ENCODE data around the gene CNTNAP2.
"Not testable (repeated sequence)": the region's sequence is repeated elsewhere in the genome, so short reads cannot be mapped to it uniquely, and the experiment has no call there.

Gene CNTNAP2

DNA sequence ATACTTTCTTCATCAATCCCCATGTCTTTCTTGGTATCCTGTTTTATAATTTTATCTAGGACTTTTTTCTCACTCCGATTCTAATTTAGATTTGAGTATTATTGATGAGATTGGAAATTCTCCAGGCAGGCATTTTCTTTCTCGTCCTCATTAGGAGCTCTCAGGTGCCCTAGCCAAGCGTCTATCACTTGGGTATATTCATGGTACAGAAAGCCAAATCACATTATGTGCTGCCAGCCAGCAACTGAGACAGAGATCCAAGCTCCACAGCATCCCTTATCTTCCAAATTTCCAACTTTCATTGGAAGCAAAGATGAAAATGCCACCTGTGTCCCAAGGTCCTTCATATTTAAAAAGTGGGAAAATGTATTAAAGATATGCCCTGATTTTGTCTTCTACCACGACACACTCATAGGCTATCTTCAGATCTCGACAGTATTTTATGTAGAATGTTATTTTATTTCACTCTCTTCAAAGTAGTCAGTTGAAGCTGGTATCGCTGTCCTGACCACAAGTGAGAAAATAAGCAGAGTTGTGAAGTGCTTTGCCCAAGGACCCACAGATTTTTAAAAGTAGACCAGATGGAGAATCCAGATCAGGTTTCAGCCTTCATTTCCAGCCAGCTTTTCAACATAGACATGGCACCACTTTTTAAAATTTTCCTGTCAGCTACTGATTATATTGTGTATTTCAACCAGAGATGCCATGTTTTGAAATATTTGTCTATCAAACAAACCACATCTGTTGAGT is 773.4 kb downstream of the CNTNAP2 start:
- DNase-seq (ENCODE audit: low read depth): no peak

DNA sequence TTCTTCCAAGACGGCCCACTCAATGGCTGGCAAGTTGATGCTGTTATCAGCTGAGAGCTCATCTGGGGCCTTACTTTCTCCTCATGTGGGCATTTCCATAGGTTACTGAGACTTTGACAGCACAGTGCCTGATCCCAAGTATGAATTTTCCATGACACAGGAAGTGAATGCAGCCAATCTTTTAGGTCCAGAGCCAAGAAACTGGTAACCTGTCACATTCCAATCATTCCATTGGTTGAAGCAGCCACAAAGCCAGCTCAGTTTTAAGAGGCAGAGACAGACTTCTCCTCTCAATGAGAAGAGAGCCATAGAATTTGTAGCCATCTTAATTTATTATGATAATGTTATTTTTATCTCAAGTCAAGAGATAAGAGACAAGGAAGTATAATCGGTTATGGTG is 775.5 kb downstream of the CNTNAP2 start:
- DNase-seq (ENCODE audit: low read depth): peak; percentile 7

DNA sequence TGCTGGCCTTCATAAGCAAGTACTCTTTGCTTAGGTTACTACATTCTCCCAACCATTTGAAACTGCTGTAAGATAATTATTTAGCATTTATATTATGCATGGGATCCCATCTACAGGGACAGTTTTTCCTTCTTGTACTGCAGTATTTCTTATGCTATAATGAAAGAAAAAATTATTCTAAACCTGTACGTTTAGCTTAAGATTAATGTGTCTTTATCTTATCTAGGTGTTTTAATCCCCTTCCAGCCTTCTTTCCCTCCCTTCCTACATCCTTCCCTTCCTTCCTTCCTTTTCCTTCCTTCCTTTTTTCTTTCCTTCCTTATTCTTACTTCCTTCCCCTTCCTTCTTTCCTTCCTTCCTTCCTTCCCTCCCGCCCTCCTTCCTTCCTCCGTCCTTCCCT is 778.3 kb downstream of the CNTNAP2 start:
- no peak for DNase-seq (ENCODE audit: low read depth)

DNA sequence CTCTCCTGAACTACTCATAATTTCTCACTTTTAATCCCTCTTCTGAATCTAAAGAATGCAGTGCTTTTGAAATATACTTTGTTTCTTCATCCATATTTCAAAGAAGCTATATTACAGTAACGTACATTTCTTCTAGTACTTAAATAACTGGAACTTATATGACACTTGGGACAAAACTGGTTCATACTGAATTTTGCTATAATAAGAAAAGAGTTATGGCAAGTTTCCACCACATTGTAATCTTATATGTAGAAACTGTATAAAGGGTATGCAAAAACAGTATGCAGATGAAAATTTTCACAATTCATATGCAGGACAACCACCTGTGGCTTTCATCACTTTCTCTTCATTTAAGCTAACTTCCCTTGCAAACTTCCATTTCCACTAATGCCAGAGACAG is 785.7 kb downstream of the CNTNAP2 start:
- DNase-seq (ENCODE audit: low read depth): no peak

DNA sequence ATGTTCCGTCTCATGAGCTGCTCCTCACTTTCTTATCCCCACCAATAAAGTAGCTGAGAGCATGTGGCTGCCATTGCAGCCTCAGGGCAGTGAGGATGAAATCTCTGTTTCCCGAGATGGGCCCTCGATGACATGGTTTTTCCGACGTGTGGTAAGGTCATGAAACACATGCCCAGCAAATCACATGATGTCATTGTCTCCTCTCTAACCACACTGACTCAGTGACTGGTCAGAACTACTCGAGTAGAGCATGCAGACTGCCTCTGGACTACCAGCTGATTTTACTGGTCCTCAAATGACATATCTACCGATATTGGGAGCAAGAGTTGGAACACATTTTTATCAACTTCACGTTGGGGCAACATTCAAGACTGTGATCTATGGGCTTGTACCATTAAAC is 786.1 kb downstream of the CNTNAP2 start:
- no peak for DNase-seq (ENCODE audit: low read depth)

DNA sequence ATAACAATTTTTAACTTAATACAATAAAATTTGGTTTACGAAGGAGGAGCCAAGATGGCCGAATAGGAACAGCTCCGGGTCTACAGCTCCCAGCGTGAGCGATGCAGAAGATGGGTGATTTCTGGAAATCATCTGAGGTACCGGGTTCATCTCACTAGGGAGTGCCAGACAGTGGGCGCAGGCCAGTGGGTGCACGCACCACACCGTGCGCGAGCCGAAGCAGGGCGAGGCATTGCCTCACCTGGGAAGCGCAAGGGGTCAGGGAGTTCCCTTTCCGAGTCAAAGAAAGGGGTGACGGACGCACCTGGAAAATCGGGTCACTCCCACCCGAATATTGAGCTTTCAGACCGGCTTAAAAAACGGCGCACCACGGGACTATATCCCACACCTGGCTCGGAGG is 789.1 kb downstream of the CNTNAP2 start:
- DNase-seq (ENCODE audit: low read depth): not testable (repeated sequence)

DNA sequence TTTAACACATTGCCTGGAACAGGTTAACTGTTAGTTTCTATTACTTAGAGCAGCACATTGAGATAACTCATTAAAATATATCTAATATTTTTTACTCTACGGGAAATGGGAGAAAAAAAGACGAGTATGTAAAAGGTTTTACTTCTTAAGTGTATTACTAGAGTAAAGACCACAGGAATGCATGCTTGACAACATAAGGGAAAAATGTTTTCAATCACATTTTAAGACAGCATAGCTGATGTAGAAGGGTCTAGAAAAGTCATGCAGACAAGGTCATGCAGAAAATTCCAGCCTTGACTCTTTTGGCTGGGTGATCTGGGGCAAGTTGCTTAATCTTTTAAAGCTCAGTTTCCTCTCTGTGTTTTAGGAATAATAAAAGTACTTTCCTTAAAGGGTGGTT is 806.2 kb downstream of the CNTNAP2 start:
- DNase-seq (ENCODE audit: low read depth): no peak

DNA sequence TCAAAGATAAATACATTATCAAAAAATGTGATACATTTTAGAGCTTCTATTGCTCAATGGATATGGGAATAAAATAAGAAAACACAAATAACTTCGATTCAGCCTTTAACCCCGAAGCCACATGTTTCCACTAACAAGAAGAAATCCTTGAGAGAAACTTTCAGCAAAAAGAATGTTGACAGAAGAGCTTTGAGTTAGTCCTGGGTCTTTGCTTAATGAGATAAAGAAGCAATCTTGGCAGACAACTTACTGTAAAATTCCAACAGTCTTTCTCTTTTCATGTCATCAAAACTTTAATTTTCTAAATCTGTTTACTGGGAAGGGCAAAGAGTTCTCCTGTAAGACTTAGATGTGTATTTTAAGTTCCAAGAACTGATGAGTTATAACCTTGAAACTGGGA is 810.2 kb downstream of the CNTNAP2 start:
- no peak for DNase-seq (ENCODE audit: low read depth)

DNA sequence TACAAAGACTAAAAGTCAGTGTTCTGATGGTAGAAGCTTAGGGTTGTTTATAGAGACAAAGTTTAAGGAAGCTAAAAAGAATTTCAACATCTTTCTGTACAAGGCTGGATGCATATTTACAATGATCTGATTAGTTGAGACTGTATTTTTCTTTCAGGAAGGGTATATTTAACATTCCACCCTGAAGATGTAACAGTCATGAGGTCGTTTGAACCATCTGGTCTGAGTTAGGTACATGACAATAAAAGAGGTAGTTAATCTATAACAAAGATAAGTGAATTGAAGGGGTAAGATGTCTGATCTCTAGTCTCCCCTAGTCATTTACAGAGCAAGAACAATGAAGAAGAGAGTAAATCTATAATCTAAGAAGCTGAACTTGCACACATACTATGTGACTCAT is 821.2 kb downstream of the CNTNAP2 start:
- no peak for DNase-seq (ENCODE audit: low read depth)

DNA sequence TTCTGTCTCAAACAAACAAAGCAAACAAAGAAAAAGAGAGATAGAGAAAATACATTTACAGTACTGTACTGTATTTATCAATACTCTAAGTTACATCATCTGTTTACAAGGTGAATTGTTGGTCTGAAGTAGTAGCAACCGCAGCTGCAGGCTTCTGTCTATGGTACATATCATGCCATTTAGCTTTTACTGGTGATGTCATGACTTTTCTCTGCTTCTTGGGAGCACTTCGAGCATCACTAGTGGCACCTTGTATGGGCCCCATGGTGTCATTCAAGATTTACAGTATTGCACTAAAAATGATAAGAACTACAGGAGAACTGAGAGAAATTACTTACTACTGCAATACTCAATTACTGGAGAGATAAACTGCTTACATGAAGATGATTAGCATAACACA is 826.9 kb downstream of the CNTNAP2 start:
- DNase-seq (ENCODE audit: low read depth): no peak

DNA sequence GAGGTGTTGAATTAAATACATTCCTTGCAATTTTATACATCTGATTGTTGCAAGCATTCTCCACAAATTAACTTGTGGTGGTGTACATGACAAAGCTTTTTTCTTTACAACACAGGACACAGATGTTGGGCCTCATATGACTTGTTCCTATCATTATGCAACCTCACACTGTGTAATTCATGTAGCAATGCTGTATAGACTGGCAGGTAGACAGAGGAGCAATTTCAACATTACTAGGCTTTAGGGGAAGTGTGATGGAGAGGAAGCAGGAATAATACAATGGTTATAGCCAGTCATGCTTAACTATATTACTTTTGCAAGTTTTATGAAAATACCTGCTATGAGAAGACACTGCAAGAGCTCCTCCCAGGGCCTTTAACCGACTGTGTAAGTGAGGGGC is 832.1 kb downstream of the CNTNAP2 start:
- no peak for DNase-seq (ENCODE audit: low read depth)

DNA sequence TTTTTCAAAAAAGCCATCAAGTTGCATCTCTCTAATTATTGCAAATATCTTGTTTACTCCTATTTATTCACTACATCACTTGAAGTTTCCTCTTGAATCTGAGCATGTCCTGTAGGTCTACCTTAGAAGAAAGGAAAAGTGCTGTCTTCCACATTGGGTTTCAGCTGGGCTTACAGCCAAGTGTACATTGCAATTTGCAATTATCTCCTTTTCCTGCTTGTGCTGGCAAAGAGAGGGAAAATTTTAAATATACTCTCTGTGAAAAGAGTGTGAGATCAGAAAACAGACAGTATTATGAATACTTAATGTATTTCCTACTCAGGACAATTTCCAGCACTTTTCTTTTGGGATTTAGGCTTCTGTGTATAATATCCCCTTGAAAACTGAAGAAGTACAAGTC is 839.7 kb downstream of the CNTNAP2 start:
- DNase-seq (ENCODE audit: low read depth): no peak

DNA sequence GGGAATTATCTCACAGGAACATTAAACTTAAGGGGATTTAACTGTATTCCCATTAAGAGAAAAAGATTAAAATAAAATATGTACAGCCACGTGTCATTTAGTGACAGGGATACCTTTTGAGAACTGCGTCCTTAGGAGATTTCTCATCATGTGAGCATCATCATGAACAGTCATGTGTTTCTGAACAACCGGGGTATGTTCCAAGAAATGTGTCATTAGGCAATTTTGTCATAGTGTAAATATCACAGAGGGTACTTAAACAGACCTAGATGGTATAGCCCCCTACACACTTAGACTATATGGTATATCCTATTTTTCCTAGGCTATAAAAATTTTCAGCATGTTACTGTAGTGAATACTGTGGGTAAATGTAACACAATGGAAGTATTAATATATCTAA is 840.3 kb downstream of the CNTNAP2 start:
- DNase-seq (ENCODE audit: low read depth): no peak

DNA sequence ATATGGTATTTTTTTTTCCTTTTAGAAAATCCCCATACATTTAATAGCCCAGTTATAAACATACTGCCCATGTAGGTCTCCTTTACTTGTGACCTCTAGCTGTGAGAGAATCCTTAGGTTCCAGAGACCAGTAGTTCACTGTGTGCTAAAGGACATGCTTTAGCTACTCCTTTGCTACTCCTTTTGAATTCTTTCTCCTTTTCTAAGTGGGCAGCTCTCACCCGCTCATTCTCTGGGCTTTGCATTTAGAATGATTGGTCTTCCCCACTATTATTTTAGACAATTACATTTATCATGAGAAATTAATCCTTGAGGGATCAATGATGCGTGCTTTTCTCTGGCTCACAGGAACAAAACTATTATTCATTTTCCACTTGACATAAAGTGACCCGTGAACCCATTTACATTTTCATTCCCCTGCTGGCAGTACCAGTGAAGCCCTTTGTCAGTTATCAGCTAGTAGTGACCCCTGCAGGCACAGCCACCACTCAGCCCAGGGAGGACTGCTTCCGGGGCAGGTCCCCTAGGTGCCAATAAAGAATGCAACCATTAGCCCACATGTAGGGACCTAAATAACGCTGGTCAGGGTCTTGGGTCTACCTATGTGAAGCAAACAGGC is 844.3 kb downstream of the CNTNAP2 start:
- no peak for DNase-seq (ENCODE audit: low read depth)

DNA sequence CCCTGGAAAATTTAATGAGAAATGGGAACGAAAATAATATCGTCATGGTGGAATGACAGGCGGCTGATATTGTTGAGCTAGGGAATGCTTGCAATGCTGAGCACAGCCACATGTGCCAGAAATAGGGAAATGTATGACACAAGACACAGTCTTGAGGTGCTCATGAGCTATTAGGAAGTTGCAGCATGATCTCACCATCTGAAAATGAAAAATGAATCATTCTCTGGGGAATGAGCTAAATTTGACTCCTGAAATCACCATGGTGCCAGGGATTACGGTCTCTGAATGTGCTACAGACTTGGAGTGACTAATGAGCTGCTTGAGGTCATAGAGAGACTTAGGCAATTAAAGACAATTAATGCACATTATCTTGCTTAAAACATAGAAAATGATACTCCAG is 845.0 kb downstream of the CNTNAP2 start:
- peak; percentile 70 for DNase-seq (ENCODE audit: low read depth)

DNA sequence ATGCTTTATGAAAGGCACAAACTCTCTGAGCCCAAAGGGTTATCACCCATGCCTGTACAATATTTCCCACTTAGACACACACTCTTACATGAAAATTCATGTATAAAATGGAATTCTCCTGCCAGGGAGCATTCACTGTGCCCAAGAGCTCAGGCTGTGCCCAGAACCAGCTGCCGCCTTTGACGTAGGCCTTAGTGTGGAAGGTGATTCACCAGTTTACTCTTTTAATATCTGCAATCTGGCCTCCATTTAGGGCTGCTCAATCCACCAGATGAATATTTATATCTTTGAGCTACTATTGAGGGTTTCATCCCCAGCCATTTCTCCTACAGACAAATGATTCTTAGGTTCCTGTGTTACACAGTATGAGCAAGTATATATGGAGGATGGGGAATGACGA is 849.7 kb downstream of the CNTNAP2 start:
- no peak for DNase-seq (ENCODE audit: low read depth)

DNA sequence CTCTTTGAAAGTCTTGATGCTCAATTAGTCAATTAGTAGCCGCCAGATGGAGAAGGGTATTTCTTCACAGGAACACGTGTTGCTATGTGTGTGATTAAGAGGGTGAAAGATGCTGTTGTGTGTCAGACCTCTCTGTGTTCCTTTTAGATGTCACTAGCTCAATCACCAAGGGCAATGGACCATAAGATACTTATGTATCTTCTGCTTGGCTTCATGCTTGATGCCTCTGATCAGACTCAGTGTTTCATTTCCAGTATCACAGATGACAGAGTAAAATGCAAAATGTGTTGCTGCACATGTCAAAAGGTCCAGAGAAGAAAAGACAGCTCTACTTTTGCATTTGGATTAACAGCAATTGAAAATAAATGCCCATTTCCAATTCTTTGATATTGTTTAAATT is 865.9 kb downstream of the CNTNAP2 start:
- no peak for DNase-seq (ENCODE audit: low read depth)

DNA sequence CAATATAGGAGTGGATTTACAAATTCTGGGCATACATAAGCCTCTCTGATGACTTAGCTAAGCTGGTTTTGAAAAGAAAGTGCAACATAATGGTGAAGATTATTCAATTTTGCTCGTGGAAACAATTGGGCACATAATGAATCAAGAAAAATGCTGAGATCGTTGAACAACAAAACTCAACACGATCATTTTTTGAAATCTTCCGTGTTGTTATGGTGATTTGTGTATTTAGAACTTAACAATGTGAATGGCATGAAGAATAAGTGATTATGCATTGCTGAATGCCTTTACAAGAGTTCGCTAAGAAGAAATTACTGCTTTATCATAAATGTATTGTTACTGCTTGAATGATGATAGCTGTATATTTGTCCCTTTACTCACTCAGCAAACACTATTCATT is 875.0 kb downstream of the CNTNAP2 start:
- no peak for DNase-seq (ENCODE audit: low read depth)

DNA sequence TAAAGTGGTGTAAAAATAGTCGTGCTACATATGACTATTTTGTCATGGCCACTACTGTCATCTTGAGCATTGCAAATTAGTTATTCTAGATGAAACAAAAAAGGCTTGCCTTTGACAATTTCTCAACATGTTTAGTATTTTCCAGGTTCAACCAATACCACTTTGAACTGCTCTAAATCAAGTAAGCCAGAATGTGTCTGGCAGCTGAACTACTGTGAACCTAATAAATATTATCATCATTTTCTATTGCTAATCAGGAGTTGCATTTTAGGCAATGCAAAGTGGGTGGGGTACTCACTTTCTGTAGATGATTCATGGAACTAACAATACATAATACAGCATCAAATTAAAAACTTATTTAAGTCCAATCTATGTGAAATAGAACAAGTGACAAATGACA is 877.2 kb downstream of the CNTNAP2 start:
- no peak for DNase-seq (ENCODE audit: low read depth)

DNA sequence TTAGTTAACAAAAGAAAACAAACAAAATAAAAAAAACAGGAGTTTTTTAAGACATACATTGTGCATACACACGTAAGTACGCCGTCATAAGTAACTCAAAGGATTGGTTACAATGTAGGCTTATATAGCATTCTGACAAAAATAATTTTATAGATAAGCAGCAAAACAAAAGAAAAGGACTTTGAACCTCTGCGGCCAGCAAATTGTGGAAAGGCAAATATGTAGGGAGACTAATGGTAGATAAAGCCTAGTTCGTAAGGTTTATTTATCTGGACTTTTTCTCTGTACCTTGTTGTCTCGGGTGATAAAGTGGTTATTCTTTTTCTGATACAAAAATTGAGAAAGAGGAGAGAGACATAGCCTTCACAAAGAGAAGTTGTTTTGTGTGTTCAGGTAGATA is 891.9 kb downstream of the CNTNAP2 start:
- no peak for DNase-seq (ENCODE audit: low read depth)

DNA sequence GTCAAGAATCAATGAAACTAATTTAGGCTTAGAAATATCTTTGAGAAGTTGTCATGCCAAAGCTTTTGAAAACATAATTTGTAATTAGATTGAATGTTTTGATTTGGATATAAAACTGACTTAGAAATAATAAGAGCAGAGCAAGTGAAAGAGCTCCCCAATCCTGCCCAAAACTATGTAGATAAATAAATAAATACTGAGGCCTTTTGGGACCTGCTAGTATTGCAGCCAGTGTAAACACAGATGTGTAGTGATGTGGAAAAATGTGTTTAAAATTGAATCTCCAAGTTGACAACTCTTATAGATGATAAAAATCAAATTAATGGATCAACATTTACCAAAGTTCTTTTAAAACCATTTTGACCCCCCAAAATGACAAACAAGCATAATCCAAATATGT is 896.1 kb downstream of the CNTNAP2 start:
- no peak for DNase-seq (ENCODE audit: low read depth)

DNA sequence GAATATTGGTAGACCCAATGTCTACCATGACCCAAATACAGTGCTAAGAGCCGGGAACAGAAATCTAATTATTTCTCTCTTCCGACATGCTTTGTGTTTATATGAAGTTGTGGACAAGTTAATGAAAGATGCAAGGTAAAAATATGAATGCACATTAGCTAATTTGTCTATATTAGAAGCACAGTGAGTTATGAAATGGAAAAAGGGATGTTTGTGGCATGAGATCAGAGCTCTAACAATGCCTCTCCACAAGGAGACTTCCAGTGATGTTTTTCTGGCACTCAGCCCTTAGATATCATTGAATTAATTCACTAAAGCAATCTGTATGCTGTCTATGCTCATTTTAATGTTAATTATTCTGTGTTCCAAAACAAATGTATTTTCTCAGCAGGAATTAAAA is 897.2 kb downstream of the CNTNAP2 start:
- DNase-seq (ENCODE audit: low read depth): peak; percentile 29

DNA sequence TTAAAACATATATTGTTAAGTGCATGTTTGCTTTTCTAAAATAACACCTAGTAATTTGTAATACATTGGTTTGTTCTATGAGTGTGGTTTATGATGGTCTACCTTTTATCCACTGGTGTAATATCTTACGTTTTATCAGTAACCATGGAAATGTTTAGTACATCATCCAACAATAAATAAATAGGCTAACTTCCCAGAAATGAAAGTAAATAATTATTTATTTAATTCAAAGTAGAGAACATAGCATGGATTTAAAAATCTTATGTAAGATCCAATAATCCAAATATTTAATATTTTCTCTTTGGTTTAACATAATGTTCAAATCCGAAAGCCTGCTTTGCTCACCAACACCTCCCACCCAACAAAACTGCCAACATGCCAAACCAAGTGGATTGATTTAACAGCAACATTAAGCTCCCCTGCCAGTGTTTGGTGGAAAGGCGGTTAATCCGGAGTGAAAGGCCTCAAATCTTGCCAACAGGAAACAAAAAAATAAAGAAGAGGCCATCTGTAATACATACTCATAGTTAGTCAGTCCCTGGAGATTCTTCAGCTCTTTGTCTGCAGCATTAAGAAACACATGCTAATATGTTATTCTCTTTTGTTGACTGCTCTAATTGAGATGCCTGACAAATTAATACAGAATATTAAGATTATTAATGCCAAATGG is 897.8 kb downstream of the CNTNAP2 start:
- DNase-seq (ENCODE audit: low read depth): no peak

DNA sequence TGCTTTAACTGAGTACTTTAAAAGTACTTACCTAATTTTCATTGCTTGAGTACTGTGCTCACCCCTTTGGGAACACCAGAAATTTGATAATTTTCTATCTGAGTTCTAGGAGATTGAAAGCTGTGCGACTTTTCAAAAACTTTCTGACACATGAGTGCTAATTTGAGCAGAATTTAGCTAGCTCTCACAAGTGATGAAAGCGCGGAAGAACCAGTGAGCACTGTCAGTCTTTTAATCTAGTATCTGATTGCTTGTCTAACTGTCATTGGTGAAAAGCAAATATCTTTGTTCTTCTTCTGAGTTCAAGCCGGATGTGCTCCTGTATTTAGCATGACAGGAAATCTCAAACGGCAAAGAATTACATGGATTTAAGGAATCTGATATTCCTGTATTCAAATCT is 899.4 kb downstream of the CNTNAP2 start:
- no peak for DNase-seq (ENCODE audit: low read depth)

Measured in iris pigment epithelial cell (primary cell).